NCI-H1092 (cell line): ENCODE measurements around the gene TMCC1.
"Not testable (repeated sequence)": the region's sequence is repeated elsewhere in the genome, so short reads cannot be mapped to it uniquely, and the experiment has no call there.

Experiments
- DNase-seq: peaks from one replicate; lab custom pipeline; 2025; lab: John Stamatoyannopoulos, UW

Gene TMCC1

GRCh38 chr3:129622933-129623332 is 270.6 kb downstream of the TMCC1 start:
- DNase-seq = no peak

GRCh38 chr3:129622226-129622874 is 271.2 kb downstream of the TMCC1 start:
- DNase-seq = no peak

- no peak for DNase-seq
Observed at GRCh38 chr3:129621626-129622225, 271.8 kb downstream of the TMCC1 start.

- no peak for DNase-seq
Observed at GRCh38 chr3:129620828-129621559, 272.5 kb downstream of the TMCC1 start.

- DNase-seq = no peak
Observed at GRCh38 chr3:129619726-129620162, 273.8 kb downstream of the TMCC1 start.

- DNase-seq = no peak
Observed at GRCh38 chr3:129618901-129619671, 274.4 kb downstream of the TMCC1 start.

GRCh38 chr3:129618186-129618820 is 275.2 kb downstream of the TMCC1 start:
- DNase-seq = no peak

- no peak for DNase-seq
Observed at GRCh38 chr3:129617381-129618185, 275.9 kb downstream of the TMCC1 start.

- no peak for DNase-seq
Observed at GRCh38 chr3:129616713-129617112, 276.8 kb downstream of the TMCC1 start.

- no peak for DNase-seq
Observed at GRCh38 chr3:129616291-129616690, 277.2 kb downstream of the TMCC1 start.

- no peak for DNase-seq
Observed at GRCh38 chr3:129615751-129616281, 277.7 kb downstream of the TMCC1 start.

- no peak for DNase-seq
Observed at GRCh38 chr3:129614927-129615363, 278.6 kb downstream of the TMCC1 start.

- DNase-seq = no peak
Observed at GRCh38 chr3:129614435-129614834, 279.1 kb downstream of the TMCC1 start.

- DNase-seq = no peak
Observed at GRCh38 chr3:129613367-129613740, 280.2 kb downstream of the TMCC1 start.

- DNase-seq = no peak
Observed at GRCh38 chr3:129612534-129613366, 280.8 kb downstream of the TMCC1 start.

- DNase-seq = no peak
Observed at GRCh38 chr3:129611812-129612533, 281.5 kb downstream of the TMCC1 start.

GRCh38 chr3:129611446-129611800 is 282.1 kb downstream of the TMCC1 start:
- DNase-seq = no peak

GRCh38 chr3:129610794-129611445 is 282.6 kb downstream of the TMCC1 start:
- DNase-seq = not testable (repeated sequence)

- no peak for DNase-seq
Observed at GRCh38 chr3:129610276-129610675, 283.2 kb downstream of the TMCC1 start.
